ENCODE results near the gene NAALADL2. TPM values are rescaled to one million over a fixed set of nuclear protein-coding genes. Genes with fewer than 3 reads are reported as not detected.

NAALADL2 gene
- total RNA-seq, 1 donor from 2014 or later: 2.9 TPM

- no peak overlapping the region for H3K4me3 ChIP-seq (ENCODE audit: low read depth, low read length)
- no peak for DNase-seq (ENCODE audit: low read depth)
- no peaks in the 10 kb centered on the region for H3K36me3 ChIP-seq (ENCODE audit: control insufficient read depth, insufficient read depth, low read length)
- no peak for TF ChIP-seq CTCF (IDR thresholded peaks at IDR 0.05; ENCODE audit: insufficient read depth, low read length, poor library complexity, severe bottlenecking)
- no peaks in the 10 kb centered on the region for H3K27me3 ChIP-seq (ENCODE audit: control insufficient read depth, insufficient read depth, low read length)
Measured at GRCh38 chr3:174821477-174821876, 37.7 kb upstream of the NAALADL2 start.

- Histone ChIP-seq H3K4me3 (ENCODE audit: low read depth, low read length) (no peak overlapping the region), H3K27me3 (ENCODE audit: control insufficient read depth, insufficient read depth, low read length) (no peaks in the 10 kb centered on the region), H3K36me3 (ENCODE audit: control insufficient read depth, insufficient read depth, low read length) (no peaks in the 10 kb centered on the region)
- DNase-seq (ENCODE audit: low read depth): no peak
- TF ChIP-seq CTCF (IDR thresholded peaks at IDR 0.05; ENCODE audit: insufficient read depth, low read length, poor library complexity, severe bottlenecking): no peak
Measured at GRCh38 chr3:174822320-174822719, 36.8 kb upstream of the NAALADL2 start.

- Histone ChIP-seq H3K4me3 (ENCODE audit: low read depth, low read length) (no peak overlapping the region), H3K27me3 (ENCODE audit: control insufficient read depth, insufficient read depth, low read length) (no peaks in the 10 kb centered on the region), H3K36me3 (ENCODE audit: control insufficient read depth, insufficient read depth, low read length) (no peaks in the 10 kb centered on the region)
- DNase-seq (ENCODE audit: low read depth): no peak
- TF ChIP-seq CTCF (IDR thresholded peaks at IDR 0.05; ENCODE audit: insufficient read depth, low read length, poor library complexity, severe bottlenecking): no peak
Measured at GRCh38 chr3:174826069-174826468, 33.1 kb upstream of the NAALADL2 start.

DNA sequence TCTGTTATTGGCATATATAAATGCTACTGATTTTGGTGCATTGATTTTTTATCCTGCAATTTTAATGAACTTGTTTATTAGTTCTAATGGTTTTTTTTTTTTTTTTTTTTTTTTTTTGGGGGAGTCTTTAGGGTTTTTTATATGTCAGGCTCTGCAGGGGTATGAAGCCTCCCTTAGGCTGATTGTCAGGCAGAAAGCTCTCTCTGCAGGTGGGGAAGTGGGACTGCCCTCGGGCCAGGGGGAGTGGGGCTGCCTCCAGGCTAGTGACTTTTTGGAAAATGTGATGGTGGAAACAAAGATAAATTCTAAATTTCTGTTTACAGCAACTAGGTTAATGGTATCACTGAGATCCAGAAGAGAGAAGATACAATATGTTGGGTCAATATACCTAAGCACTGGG is 14.4 kb upstream of the NAALADL2 start:
- H3K27me3 ChIP-seq (ENCODE audit: control insufficient read depth, insufficient read depth, low read length): no peaks in the 10 kb centered on the region
- H3K4me3 ChIP-seq (ENCODE audit: low read depth, low read length): no peak overlapping the region
- no peak for DNase-seq (ENCODE audit: low read depth)
- no peaks in the 10 kb centered on the region for H3K36me3 ChIP-seq (ENCODE audit: control insufficient read depth, insufficient read depth, low read length)
- no peak for TF ChIP-seq CTCF (IDR thresholded peaks at IDR 0.05; ENCODE audit: insufficient read depth, low read length, poor library complexity, severe bottlenecking)

GRCh38 chr3:174846055-174846454 is 13.1 kb upstream of the NAALADL2 start:
- H3K27me3 ChIP-seq (ENCODE audit: control insufficient read depth, insufficient read depth, low read length): no peaks in the 10 kb centered on the region
- H3K4me3 ChIP-seq (ENCODE audit: low read depth, low read length): no peak overlapping the region
- no peak for TF ChIP-seq CTCF (IDR thresholded peaks at IDR 0.05; ENCODE audit: insufficient read depth, low read length, poor library complexity, severe bottlenecking)
- no peak for DNase-seq (ENCODE audit: low read depth)
- H3K36me3 ChIP-seq (ENCODE audit: control insufficient read depth, insufficient read depth, low read length): no peaks in the 10 kb centered on the region

GRCh38 chr3:174854987-174855386 is 4.1 kb upstream of the NAALADL2 start:
- TF ChIP-seq CTCF (IDR thresholded peaks at IDR 0.05; ENCODE audit: insufficient read depth, low read length, poor library complexity, severe bottlenecking): no peak

More at GRCh38 chr3:174854987-174855386, 4.1 kb upstream of the NAALADL2 start:
- no peak for DNase-seq (ENCODE audit: low read depth)
- Histone ChIP-seq H3K27me3 (ENCODE audit: control insufficient read depth, insufficient read depth, low read length) (no peaks in the 10 kb centered on the region), H3K4me3 (ENCODE audit: low read depth, low read length) (no peak overlapping the region), H3K36me3 (ENCODE audit: control insufficient read depth, insufficient read depth, low read length) (no peaks in the 10 kb centered on the region)

Measured in kidney epithelial cell (primary cell).